GM18505 (cell line): ENCODE data around the gene ATMIN.

ENCODE experiments used
- ATAC-seq: cut with Tn5 transposase; IDR thresholded peaks from one replicate; pipeline ENCODE4 v1.9.1; 2021; ENCODE audit not compliant: unreplicated experiment
- POLR2A ChIP-seq: IDR thresholded peaks from 4 replicates; pipeline ENCODE4 v1.6.1; 2011; ENCODE audit warnings: borderline replicate concordance; ENCODE audit not compliant: insufficient read depth, insufficient read length; ENCODE audit errors: extremely low read depth

Gene ATMIN

DNA sequence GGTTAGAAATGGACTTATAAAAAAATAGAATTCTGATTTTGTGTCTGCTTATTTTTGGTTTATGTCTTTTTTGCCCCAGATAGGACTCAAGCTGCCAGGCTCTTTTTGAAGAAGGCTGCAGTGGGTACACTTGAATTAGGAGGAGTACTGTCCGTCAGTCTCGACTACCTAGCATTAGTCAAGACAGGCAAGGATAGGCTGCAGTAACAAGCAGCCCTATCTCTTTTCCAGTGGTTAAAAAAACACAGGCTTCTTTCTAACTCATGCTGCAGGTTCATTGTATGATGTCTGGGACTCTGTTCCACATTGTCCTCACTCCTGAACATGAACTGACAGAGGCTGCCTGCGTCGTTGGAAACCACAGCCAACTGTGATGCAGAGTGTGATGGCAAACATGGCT, 33.4 kb downstream of the ATMIN start:
- TF ChIP-seq POLR2A = no peak
- no peak for ATAC-seq

DNA sequence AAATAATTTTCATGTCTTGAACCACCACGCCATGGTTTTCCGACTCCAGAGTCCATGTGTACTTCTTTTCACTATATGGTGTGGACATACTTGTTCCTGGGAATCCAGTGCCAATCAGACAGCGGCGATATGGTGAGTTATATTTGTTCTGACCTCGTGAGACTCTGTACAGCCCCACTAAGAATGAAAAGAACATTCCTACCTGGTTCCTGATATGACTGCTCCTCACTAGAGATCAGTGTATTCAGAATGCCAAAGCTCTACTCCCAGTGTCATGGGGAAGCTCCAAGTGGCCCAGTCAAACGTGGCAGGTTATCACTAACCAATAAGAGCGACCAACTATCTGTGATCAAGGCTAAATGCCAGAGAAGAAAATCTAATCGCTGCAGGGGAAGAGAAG, 35.3 kb downstream of the ATMIN start:
- no peak for TF ChIP-seq POLR2A
- ATAC-seq = no peak

- no peak for TF ChIP-seq POLR2A
- no peak for ATAC-seq
Measured at GRCh38 chr16:81071805-81072204, 36.2 kb downstream of the ATMIN start.

GRCh38 chr16:81073560-81074330, 38.1 kb downstream of the ATMIN start:
- ATAC-seq = no peak
- no peak for TF ChIP-seq POLR2A

DNA sequence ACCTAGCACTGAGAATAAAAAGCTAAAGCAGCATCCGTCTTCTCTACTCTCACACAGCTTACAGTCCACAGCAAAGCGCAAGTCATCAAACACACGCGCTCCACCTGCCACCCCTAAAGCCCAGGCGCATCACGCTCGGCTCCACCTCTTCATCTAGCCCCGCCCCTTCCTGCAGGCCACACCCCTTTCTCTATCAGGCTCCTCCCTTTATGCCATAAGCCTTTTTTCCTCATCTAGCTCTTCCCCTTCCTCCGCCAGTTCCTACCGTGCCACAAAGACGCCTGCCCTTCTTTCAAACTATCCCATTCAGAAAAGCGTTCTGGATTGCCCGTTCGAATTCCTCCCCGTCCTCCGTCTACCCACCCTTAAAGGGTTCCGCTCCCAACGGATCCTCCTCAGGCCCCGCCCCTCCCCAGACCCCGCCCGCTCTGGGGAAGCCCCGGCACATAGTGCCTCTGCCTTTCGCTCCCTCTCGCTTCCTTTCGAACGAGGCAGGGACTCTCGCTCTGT, 41.0 kb downstream of the ATMIN start:
- ATAC-seq = peak; percentile 84
- TF ChIP-seq POLR2A = no peak

DNA sequence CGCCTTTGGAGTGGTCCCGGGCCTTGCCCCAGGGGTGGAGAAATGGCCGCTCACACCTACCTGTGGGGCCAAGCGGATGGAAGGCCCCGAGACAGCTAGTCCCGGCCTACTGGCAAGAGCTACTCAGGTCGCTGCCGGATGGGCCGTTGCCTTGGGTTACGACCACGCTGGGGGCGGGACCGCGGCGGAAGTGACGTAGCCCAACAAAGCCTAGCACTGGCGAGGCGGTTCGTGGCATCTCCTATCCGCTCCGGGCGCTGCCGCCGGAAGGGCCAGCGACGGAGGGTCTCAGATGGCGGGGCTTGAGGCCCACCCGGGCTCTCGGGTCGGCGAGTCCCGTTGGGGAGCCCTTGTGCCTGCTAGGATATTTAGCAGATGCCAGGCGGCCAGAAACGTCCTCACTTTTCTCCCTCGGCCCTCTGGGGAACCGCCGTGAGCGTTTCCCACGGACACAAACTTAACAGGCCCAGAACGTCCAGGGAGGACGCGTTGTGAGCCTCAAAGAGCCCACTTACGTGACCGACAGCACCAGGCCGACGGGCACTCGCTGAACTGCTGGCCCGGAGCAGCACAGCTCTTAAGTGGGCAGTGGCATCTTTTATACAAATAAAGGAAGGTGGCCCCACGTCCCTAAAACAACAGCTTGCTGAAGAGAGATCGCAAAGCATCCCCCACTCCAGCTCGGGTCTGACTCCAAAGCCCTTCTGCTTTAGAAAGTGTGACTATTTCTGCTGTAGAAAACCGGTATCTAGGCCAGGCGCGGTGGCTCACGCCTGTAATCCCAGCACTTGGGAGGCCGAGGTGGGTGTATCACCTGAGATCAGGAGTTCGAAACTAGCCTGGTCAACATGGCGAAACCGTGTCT, 41.7 kb downstream of the ATMIN start, which contains the start of gene C16orf46:
Gene C16orf46 (minus strand): TSS at position 163 of the 865 bp plus-strand sequence. CDS start 13,283 bp downstream, outside the sequence.
- ATAC-seq = peak; percentile 96
- peak; percentile 90 for TF ChIP-seq POLR2A

DNA sequence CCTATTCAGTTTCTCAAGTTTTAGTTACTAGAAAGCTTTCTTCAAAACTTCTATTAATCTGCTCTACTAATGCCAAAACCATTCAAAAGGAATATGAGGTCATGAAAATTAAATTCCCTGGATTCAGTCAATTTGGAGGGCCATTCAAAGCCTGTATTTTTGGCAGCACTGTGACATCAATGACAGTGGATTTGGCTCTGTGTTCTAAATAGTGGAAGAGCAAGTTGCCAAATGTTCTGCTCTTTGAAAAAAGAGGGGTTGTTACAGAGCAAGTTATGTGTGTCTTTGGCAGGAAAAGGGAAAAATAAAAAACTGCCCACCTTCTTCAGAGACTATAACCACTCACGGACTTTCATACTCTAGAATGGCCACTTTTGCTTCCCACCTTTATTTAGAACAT, 44.6 kb downstream of the ATMIN start:
- no peak for ATAC-seq

GRCh38 chr16:81081014-81081413, 45.4 kb downstream of the ATMIN start:
- no peak for ATAC-seq
- no peak for TF ChIP-seq POLR2A

More for the DNA sequence above, 44.6 kb downstream of the ATMIN start:
- TF ChIP-seq POLR2A = no peak

DNA sequence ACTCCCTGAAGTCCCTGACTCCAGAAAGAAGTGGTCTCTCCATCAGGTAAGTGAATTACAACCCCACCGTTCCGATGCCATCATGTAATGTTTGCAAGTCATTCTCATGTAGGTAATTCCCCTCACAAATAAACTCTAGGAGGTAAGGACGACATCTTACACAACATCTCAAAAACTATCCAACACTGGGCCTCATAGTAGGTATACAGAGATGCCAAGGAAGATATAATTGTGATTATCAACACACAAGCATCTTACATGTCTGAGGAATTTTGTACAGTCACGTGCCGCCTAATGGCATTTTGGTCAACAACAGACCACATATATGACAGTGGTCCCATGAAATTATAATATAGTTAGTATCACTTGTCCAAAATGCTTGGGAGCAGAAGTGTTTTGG, 53.2 kb downstream of the ATMIN start:
- no peak for ATAC-seq
- TF ChIP-seq POLR2A = no peak

DNA sequence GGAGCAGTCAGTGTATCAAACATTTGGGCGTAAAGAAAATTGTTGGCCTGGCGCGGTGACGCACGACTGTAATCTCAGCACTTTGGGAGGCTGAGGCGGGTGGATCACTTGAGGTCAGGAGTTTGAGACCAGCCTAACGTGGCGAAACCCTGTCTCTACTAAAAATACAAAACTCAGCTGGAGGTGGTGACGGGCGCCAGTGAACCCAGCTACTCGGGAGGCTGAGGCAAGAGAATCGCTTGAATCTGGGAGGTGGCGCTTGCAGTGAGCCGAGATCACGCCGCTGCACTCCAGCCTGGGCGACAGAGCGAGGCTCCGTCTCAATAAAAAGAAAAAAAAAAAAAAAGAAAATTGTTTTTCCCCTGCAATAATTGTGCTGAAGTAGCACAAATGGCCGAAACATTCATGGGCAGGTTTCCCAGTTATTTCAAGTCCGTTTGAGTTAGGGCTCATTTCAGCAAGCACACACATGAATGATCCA, 59.2 kb downstream of the ATMIN start:
- no peak for ATAC-seq
- TF ChIP-seq POLR2A = no peak

DNA sequence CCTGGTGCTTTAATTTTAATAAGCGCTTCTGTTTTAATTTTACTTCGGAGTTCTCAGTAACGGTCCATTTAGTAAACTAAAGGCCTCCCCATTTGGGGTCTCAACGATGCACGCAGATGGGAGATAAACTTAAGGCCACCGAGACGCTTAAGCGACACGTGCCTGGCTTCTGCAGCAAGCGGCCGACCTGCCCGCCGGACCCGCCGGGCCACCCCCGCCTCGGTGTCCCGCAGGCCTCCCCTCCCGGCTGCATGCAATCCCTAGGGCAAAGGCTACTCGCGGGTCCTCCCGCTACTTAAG, 60.0 kb downstream of the ATMIN start:
- TF ChIP-seq POLR2A = no peak
- ATAC-seq = no peak

GRCh38 chr16:81095953-81096714, 60.5 kb downstream of the ATMIN start, which contains the start of gene GCSH:
GCSH (minus strand) TSS chr16:81096395; CDS start chr16:81096278, 117 bp downstream.
- peak; percentile 99 for ATAC-seq

DNA sequence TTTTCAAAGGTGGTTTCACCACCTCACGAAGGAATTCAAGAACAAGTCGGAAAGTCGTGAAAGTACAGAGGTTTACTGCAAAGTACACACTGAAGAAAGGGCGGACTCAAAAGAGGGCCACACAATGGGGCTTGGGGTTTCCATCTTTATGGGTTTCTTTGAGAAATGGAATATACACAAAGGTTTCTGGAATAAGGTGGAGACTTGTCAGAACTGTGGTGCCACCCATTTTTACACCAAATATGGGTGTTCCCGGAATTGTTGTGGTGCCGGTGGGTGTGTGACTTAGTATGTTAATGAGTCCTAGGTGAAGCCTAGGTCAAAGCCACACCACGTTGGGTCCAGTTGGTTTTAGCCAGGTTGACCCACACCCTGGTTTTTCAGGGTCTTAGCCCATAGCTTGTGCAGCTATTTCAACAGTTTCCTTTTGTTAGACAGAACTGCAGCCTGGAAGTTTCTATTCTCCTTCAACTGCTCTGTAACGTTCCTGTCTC, 61.1 kb downstream of the ATMIN start:
- no peak for TF ChIP-seq POLR2A
- no peak for ATAC-seq

More at GRCh38 chr16:81095953-81096714, 60.5 kb downstream of the ATMIN start, which contains the start of gene GCSH:
- TF ChIP-seq POLR2A = peak; percentile 53
